ENCODE results near the gene FMNL3. TPM values are rescaled to one million over a fixed set of nuclear protein-coding genes. Genes with fewer than 3 reads are reported as not detected.
A peak's percentile ranks its signal among the peaks of the same experiment; 100 is the strongest.

FMNL3 gene
- total and polyA plus RNA-seq, 7 experiments from 2014 or later: 10.4 to 40.4 (median 37.8) TPM

DNA sequence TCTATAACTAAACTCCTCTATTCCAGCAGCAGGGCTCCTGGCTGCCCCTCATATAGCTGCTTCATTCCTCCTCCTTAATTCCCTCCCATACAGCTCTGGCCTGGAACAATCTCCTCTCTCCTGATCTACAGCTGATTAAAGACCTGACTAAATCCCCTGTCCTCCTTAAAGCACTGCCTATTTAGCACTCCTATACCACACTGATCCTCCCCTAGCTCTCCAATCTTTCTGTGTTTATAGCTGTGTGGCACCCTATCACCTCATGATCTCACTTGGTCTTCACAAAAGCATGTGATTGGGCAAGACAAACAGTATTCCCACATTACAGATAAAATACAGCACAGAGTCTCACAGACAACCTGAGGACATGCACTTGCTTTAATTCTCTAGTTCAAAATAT lies 17.4 kb downstream of the FMNL3 start:
- Histone ChIP-seq H3K27ac (ENCODE audit: low read depth, low read length) (no peak overlapping the region), H3K4me1 (ENCODE audit: control insufficient read depth in 2 of 2, insufficient read depth in 2 of 2, low read length in 2 of 2) (peaks cover 0 to 3% of the 10 kb centered on the region in 2 donors), H3K27me3 (ENCODE audit: control insufficient read depth in 2 of 2, insufficient read depth in 2 of 2, low read length in 2 of 2) (no peaks in the 10 kb centered on the region), H3K36me3 (ENCODE audit: control insufficient read depth in 2 of 3, insufficient read depth in 3 of 3, low read length in 3 of 3) (no peaks in the 10 kb centered on the region), H3K9me3 (ENCODE audit: control insufficient read depth in 2 of 3, low read length in 3 of 3) (no peaks in the 10 kb centered on the region), H3K4me3 (ENCODE audit: low read length) (no peak overlapping the region)
- peaks cover 0 to 9% (median 0%) of the 10 kb centered on the region in 5 donors for H3K36me3 Mint-ChIP-seq
- H3K9me3 Mint-ChIP-seq: no peaks in the 10 kb centered on the region
- DNase-seq (no peak), ATAC-seq (no peak)
- H3K4me1 Mint-ChIP-seq: peaks cover 27 to 65% (median 51%) of the 10 kb centered on the region in 7 donors
- peak overlapping the region in 1 of 10 donors; percentile 3 for H3K4me3 Mint-ChIP-seq
- intact Hi-C loops (cut with micrococcal nuclease): loop anchor here in 1 of 2 donors (2.0 kb wide), 1 partner anchor 17 kb away; the partner anchor contains the start of gene FMNL3
- H3K27ac Mint-ChIP-seq: peak overlapping the region in 3 of 9 donors; percentile 19 to 77 (median 29)
- ChIA-PET CTCF (interaction anchor here (0.6 to 1.3 kb wide), 6 partner anchors 14 to 52 kb away, joined by 3 to 5 read pairs (median 4); partner anchors contain the start of genes FMNL3 and TMBIM6), POLR2A (interaction anchor here (1.3 to 3.6 kb wide), 2 partner anchors 14 to 15 kb away, joined by 4 to 40 read pairs; partner anchors contain the start of gene FMNL3)
- no peaks in the 10 kb centered on the region for H3K27me3 Mint-ChIP-seq

DNA sequence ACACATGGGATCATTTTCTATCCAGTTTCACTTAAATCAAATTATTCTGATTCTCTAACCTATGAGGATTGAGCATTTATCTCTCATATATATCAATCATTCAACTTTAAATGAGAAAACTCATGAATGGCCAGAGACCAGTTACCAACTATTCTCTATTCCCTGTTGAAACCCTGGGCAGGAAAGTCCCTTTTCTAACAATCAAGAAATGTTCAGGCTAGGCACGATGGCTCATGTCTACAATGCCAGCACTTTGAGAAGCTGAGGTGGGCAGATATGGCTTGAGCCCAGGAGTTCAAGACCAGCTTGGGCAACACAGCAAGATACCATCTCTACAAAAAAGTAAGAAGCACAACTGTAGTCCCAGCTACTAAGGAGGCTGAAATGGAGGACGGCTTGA lies 18.0 kb downstream of the FMNL3 start:
- H3K36me3 ChIP-seq (ENCODE audit: control insufficient read depth in 2 of 3, insufficient read depth in 3 of 3, low read length in 3 of 3): no peaks in the 10 kb centered on the region
- H3K36me3 Mint-ChIP-seq: peaks cover 0 to 9% (median 0%) of the 10 kb centered on the region in 5 donors
- no peaks in the 10 kb centered on the region for H3K9me3 Mint-ChIP-seq
- H3K4me3 Mint-ChIP-seq: no peak overlapping the region
- DNase-seq (no peak), ATAC-seq (no peak)
- CTCF ChIA-PET: interaction anchor here (0.6 to 1.3 kb wide), 6 partner anchors 9 to 26 kb away, joined by 3 to 5 read pairs (median 3); no protein-coding TSS in a partner anchor
- H3K27me3 Mint-ChIP-seq: no peaks in the 10 kb centered on the region
- H3K27ac ChIP-seq (ENCODE audit: low read depth, low read length): no peak overlapping the region
- no peaks in the 10 kb centered on the region for H3K9me3 ChIP-seq (ENCODE audit: control insufficient read depth in 2 of 3, low read length in 3 of 3)
- H3K4me3 ChIP-seq (ENCODE audit: low read length): no peak overlapping the region
- H3K27me3 ChIP-seq (ENCODE audit: control insufficient read depth in 2 of 2, insufficient read depth in 2 of 2, low read length in 2 of 2): no peaks in the 10 kb centered on the region
- POLR2A ChIA-PET: interaction anchor here (1.1 to 3.6 kb wide), 4 partner anchors 8 to 16 kb away, joined by 3 to 40 read pairs (median 4); partner anchors contain the start of gene FMNL3
- H3K4me1 ChIP-seq (ENCODE audit: control insufficient read depth in 2 of 2, insufficient read depth in 2 of 2, low read length in 2 of 2): peaks cover 0 to 3% of the 10 kb centered on the region in 2 donors
- intact Hi-C loops (cut with micrococcal nuclease): no loop called here
- no peak overlapping the region for H3K27ac Mint-ChIP-seq
- peaks cover 33 to 71% (median 57%) of the 10 kb centered on the region in 7 donors for H3K4me1 Mint-ChIP-seq

DNA sequence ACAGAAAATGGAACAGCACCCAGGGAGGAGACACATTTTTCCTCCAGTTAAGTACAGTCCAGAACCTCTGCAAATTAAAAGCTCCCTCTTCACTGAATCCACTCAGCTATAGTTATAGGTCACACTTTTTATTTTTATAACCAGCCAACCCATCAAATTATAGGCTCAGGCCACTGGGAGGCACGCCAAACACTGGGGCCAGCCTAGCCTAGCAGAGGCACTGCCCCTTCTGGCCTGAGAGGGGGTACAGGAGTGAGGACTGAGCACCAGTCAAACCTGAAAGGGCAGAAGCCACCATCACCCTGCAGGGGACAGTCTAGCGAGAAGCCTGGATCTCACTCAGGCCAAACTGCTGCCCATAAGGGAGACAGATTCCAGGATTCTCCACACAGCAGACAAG lies 19.3 kb downstream of the FMNL3 start:
- H3K27ac ChIP-seq (ENCODE audit: low read depth, low read length): no peak overlapping the region
- H3K4me1 ChIP-seq (ENCODE audit: control insufficient read depth in 2 of 2, insufficient read depth in 2 of 2, low read length in 2 of 2): peaks cover 0 to 3% of the 10 kb centered on the region in 2 donors
- Mint-ChIP-seq H3K9me3 (no peaks in the 10 kb centered on the region), H3K27me3 (no peaks in the 10 kb centered on the region), H3K27ac (peak overlapping the region in 5 of 9 donors; percentile 14 to 62 (median 28)), H3K36me3 (peaks cover 0 to 7% (median 0%) of the 10 kb centered on the region in 5 donors), H3K4me3 (no peak overlapping the region), H3K4me1 (peaks cover 42 to 80% (median 66%) of the 10 kb centered on the region in 7 donors)
- intact Hi-C loops (cut with micrococcal nuclease): loop anchor here in 1 of 2 donors (1.0 kb wide), 1 partner anchor 15 kb away; no protein-coding TSS in a partner anchor
- ChIA-PET POLR2A (interaction anchor here (3.6 kb wide), 1 partner anchor 17 kb away, joined by 40 read pairs; the partner anchor contains the start of gene FMNL3), CTCF (interaction anchor here (1.3 kb wide), 1 partner anchor 8 kb away, joined by 3 read pairs; no protein-coding TSS in a partner anchor)
- H3K4me3 ChIP-seq (ENCODE audit: low read length): no peak overlapping the region
- no peaks in the 10 kb centered on the region for H3K9me3 ChIP-seq (ENCODE audit: control insufficient read depth in 2 of 3, low read length in 3 of 3)
- H3K27me3 ChIP-seq (ENCODE audit: control insufficient read depth in 2 of 2, insufficient read depth in 2 of 2, low read length in 2 of 2): no peaks in the 10 kb centered on the region
- H3K36me3 ChIP-seq (ENCODE audit: control insufficient read depth in 2 of 3, insufficient read depth in 3 of 3, low read length in 3 of 3): no peaks in the 10 kb centered on the region
- DNase-seq (no peak), ATAC-seq (no peak)

DNA sequence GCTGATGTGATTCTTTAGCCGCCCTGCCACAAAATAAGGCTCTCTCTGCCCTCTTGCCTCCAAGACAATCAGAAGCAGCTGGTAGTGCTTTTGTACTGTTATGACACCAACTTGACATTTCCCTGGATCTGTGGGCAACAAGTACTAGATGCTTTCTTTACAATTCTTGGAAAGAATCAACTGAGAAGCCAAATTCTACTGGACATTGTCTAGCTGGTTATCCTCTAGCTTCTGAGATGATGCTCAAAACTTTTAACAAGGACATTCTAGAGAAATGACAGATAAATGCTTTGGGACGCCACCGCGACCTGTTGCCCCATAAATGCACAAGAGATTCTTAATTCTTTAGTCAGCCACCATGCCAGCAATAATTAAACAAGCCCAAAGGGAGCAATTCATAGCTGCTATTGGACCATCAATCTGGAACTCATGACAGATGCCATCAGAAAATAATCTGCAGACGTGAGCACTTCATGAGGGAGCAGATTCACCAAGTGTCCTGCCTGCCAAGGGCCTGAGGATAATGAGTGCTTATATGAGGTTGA lies 22.8 kb downstream of the FMNL3 start:
- ChIA-PET POLR2A (interaction anchor here (0.6 to 1.6 kb wide), 3 partner anchors 14 to 96 kb away, joined by 3 to 7 read pairs (median 3); no protein-coding TSS in a partner anchor), CTCF (interaction anchor here (1.0 to 2.6 kb wide), 3 partner anchors 13 to 40 kb away, joined by 3 to 9 read pairs (median 5); no protein-coding TSS in a partner anchor)
- DNase-seq (no peak), ATAC-seq (no peak)
- Histone ChIP-seq H3K4me1 (ENCODE audit: control insufficient read depth in 2 of 2, insufficient read depth in 2 of 2, low read length in 2 of 2) (no peaks in the 10 kb centered on the region), H3K9me3 (ENCODE audit: control insufficient read depth in 2 of 3, low read length in 3 of 3) (no peaks in the 10 kb centered on the region), H3K36me3 (ENCODE audit: control insufficient read depth in 2 of 3, insufficient read depth in 3 of 3, low read length in 3 of 3) (no peaks in the 10 kb centered on the region), H3K27ac (ENCODE audit: low read depth, low read length) (no peak overlapping the region), H3K27me3 (ENCODE audit: control insufficient read depth in 2 of 2, insufficient read depth in 2 of 2, low read length in 2 of 2) (no peaks in the 10 kb centered on the region), H3K4me3 (ENCODE audit: low read length) (no peak overlapping the region)
- no peaks in the 10 kb centered on the region for H3K27me3 Mint-ChIP-seq
- intact Hi-C loops (cut with micrococcal nuclease): no loop called here
- H3K36me3 Mint-ChIP-seq: peaks cover 0 to 7% (median 0%) of the 10 kb centered on the region in 5 donors
- no peaks in the 10 kb centered on the region for H3K9me3 Mint-ChIP-seq
- H3K4me3 Mint-ChIP-seq: peak overlapping the region in 3 of 10 donors; percentile 0 to 8 (median 0)
- peaks cover 27 to 75% (median 56%) of the 10 kb centered on the region in 7 donors for H3K4me1 Mint-ChIP-seq
- peak overlapping the region in 3 of 9 donors; percentile 18 to 32 (median 25) for H3K27ac Mint-ChIP-seq

DNA sequence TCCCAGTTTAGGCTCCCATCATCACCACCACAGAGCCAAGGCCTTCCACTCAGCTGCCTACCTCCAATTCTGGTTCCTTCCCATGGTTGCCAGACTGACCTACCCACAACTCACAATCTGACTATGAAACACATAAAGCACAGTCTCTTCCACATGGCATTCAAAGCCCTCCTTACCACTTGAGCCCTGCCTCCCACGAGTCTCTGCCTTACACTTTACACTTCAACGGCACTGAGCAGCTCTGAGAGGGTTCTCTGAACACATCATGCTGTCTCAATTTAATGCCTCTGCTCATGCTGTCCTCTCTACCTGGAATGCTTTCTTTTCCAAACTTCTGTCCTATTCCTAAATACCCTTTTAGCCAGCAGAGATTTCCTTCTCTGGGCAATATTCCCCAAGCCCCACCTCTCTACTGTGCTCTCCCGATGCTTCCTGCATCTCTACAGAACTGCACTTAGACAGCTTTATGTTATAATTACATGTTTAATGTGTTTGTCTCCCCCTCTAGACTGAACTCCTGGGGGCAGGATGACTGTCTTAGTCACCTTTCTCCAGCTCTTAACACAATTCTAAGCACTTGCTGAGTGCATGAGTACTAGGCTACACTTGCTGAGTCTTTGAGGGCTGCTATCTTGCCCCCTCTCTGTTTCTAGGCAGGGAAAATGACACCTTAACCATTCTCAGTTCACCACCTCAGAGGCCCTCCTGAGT lies 23.5 kb downstream of the FMNL3 start:
- Histone ChIP-seq H3K4me1 (ENCODE audit: control insufficient read depth in 2 of 2, insufficient read depth in 2 of 2, low read length in 2 of 2) (no peaks in the 10 kb centered on the region), H3K27me3 (ENCODE audit: control insufficient read depth in 2 of 2, insufficient read depth in 2 of 2, low read length in 2 of 2) (no peaks in the 10 kb centered on the region), H3K4me3 (ENCODE audit: low read length) (no peak overlapping the region), H3K36me3 (ENCODE audit: control insufficient read depth in 2 of 3, insufficient read depth in 3 of 3, low read length in 3 of 3) (no peaks in the 10 kb centered on the region), H3K9me3 (ENCODE audit: control insufficient read depth in 2 of 3, low read length in 3 of 3) (no peaks in the 10 kb centered on the region), H3K27ac (ENCODE audit: low read depth, low read length) (no peak overlapping the region)
- intact Hi-C loops (cut with micrococcal nuclease): no loop called here
- ATAC-seq: peak; percentile 63
- Mint-ChIP-seq H3K27ac (peak overlapping the region in 7 of 9 donors; percentile 25 to 71 (median 56)), H3K9me3 (no peaks in the 10 kb centered on the region), H3K4me3 (peak overlapping the region in 7 of 10 donors; percentile 0 to 37 (median 3)), H3K4me1 (peaks cover 24 to 75% (median 63%) of the 10 kb centered on the region in 7 donors), H3K27me3 (no peaks in the 10 kb centered on the region), H3K36me3 (peaks cover 0 to 7% (median 0%) of the 10 kb centered on the region in 5 donors)
- no peak for DNase-seq
- ChIA-PET POLR2A (interaction anchor here (0.6 to 1.8 kb wide), 6 partner anchors 11 to 97 kb away, joined by 3 to 7 read pairs (median 4); no protein-coding TSS in a partner anchor), CTCF (interaction anchor here (0.6 to 2.6 kb wide), 4 partner anchors 14 to 49 kb away, joined by 3 to 9 read pairs (median 5); no protein-coding TSS in a partner anchor)

- no peak overlapping the region for H3K4me3 ChIP-seq (ENCODE audit: low read length)
- Mint-ChIP-seq H3K4me3 (no peak overlapping the region), H3K36me3 (no peaks in the 10 kb centered on the region), H3K9me3 (no peaks in the 10 kb centered on the region), H3K27ac (peak overlapping the region in 3 of 9 donors; percentile 47 to 63 (median 48)), H3K27me3 (no peaks in the 10 kb centered on the region), H3K4me1 (peaks cover 28 to 83% (median 74%) of the 10 kb centered on the region in 7 donors)
- H3K36me3 ChIP-seq (ENCODE audit: control insufficient read depth in 2 of 3, insufficient read depth in 3 of 3, low read length in 3 of 3): no peaks in the 10 kb centered on the region
- H3K27ac ChIP-seq (ENCODE audit: low read depth, low read length): no peak overlapping the region
- ATAC-seq: no peak
- no peaks in the 10 kb centered on the region for H3K27me3 ChIP-seq (ENCODE audit: control insufficient read depth in 2 of 2, insufficient read depth in 2 of 2, low read length in 2 of 2)
- no peaks in the 10 kb centered on the region for H3K9me3 ChIP-seq (ENCODE audit: control insufficient read depth in 2 of 3, low read length in 3 of 3)
- CTCF ChIA-PET: interaction anchor here (0.8 to 3.7 kb wide), 5 partner anchors 9 to 57 kb away, joined by 3 to 10 read pairs (median 5); partner anchors contain the start of gene PRPF40B
- intact Hi-C loops (cut with micrococcal nuclease): loop anchor here in 1 of 2 donors (1.0 kb wide), 1 partner anchor 9 kb away; no protein-coding TSS in a partner anchor
- DNase-seq: no peak
- peaks cover 0 to 1% of the 10 kb centered on the region in 2 donors for H3K4me1 ChIP-seq (ENCODE audit: control insufficient read depth in 2 of 2, insufficient read depth in 2 of 2, low read length in 2 of 2)
- POLR2A ChIA-PET: interaction anchor here (0.7 to 2.7 kb wide), 8 partner anchors 9 to 61 kb away, joined by 3 to 17 read pairs (median 4); partner anchors contain the start of gene TMBIM6
These were observed 27.1 kb downstream of the FMNL3 start for GRCh38 chr12:49680075-49680474.
